SKM-1 (cell line): ENCODE results near the gene HSPA5.
A peak's percentile ranks its signal among the peaks of the same experiment; 100 is the strongest.
"Not testable (repeated sequence)": the region's sequence is repeated elsewhere in the genome, so short reads cannot be mapped to it uniquely, and the experiment has no call there.

Experiments used
- DNase-seq: peaks from one replicate; lab custom pipeline; 2025; ENCODE audit not compliant: unreplicated experiment; lab: John Stamatoyannopoulos, UW

The HSPA5 gene

GRCh38 chr9:125194466-125194865 lies 46.7 kb downstream of the HSPA5 start:
- DNase-seq: not testable (repeated sequence)

GRCh38 chr9:125190361-125190801 lies 50.8 kb downstream of the HSPA5 start:
- no peak for DNase-seq

GRCh38 chr9:125189361-125190289 lies 51.5 kb downstream of the HSPA5 start, which contains the start of gene PPP6C:
Gene PPP6C (minus strand): TSS chr9:125189803. CDS start chr9:125189718, 85 bp downstream.
- DNase-seq: peak; percentile 93

DNA sequence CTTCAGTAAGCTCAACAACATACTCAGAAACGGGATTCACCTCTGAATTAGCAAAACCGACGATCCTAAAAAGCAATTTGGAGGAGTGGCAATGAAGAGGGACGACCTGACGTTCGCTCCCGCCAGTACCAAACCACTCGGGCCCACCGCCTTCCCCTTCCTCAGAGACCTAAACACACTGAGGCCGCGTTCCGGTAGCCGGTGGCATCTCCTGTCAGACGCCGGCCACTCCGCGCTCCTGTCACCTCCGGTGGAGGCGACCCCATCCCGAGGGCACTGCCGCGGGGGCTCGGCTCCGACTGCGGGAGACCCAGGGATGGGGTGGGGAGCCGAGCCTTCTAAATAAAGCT lies 52.2 kb downstream of the HSPA5 start:
- no peak for DNase-seq
